ENCODE results near the gene SGSH.

DNA sequence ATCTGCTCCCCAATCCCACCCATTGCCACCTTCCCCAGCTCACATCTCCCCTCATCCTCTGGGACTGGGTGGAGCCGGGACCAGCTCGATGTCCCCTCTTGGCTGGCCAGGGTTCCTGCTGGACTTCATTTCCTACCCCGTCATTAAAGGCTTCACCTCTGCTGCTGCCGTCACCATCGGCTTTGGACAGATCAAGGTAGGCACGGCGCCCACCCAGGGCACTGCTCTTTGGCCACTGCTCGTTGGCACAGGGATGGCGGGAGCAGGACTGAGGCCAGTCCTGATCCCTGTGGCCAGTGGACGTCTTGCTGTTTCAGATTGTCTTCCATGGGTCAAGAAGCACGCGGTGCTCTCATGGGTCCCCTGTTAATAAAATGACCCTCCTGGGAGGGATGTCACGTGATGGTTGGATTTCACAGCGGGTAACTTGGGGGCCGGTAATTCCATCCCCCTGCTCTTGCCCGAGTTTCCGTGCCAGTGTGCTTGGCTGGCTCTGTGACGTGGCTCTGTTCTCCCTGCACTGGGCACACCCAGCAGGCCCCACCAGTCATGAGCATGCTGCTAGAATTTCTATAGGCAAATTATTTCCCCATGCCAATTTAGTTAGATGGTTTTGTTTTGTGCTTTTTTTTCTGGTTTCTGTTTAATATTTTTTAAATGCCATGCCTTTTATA is 3.1 kb upstream of the SGSH start:
- TF ChIP-seq, protein P1, sequence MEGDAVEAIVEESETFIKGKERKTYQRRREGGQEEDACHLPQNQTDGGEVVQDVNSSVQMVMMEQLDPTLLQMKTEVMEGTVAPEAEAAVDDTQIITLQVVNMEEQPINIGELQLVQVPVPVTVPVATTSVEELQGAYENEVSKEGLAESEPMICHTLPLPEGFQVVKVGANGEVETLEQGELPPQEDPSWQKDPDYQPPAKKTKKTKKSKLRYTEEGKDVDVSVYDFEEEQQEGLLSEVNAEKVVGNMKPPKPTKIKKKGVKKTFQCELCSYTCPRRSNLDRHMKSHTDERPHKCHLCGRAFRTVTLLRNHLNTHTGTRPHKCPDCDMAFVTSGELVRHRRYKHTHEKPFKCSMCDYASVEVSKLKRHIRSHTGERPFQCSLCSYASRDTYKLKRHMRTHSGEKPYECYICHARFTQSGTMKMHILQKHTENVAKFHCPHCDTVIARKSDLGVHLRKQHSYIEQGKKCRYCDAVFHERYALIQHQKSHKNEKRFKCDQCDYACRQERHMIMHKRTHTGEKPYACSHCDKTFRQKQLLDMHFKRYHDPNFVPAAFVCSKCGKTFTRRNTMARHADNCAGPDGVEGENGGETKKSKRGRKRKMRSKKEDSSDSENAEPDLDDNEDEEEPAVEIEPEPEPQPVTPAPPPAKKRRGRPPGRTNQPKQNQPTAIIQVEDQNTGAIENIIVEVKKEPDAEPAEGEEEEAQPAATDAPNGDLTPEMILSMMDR (conservative IDR thresholded peaks at IDR 0.05; ENCODE audit: low read length): no peak
- TF ChIP-seq EZH2phosphoT487 (IDR thresholded peaks at IDR 0.05; ENCODE audit: borderline replicate concordance): no peak
